ENCODE measurements around the gene PLD5.
"Not testable (repeated sequence)": the region's sequence is repeated elsewhere in the genome, so short reads cannot be mapped to it uniquely, and the experiment has no call there.

Gene PLD5

GRCh38 chr1:242212401-242212800 is 312.1 kb downstream of the PLD5 start:
- DNase-seq (ENCODE audit: low read depth) = no peak

- DNase-seq (ENCODE audit: low read depth) = no peak
Observed at GRCh38 chr1:242211254-242212022, 313.1 kb downstream of the PLD5 start.

- not testable (repeated sequence) for DNase-seq (ENCODE audit: low read depth)
Observed at GRCh38 chr1:242210316-242210715, 314.2 kb downstream of the PLD5 start.

GRCh38 chr1:242209063-242209462 is 315.4 kb downstream of the PLD5 start:
- no peak for DNase-seq (ENCODE audit: low read depth)

- no peak for DNase-seq (ENCODE audit: low read depth)
Observed at GRCh38 chr1:242208021-242208420, 316.5 kb downstream of the PLD5 start.

GRCh38 chr1:242206994-242207393 is 317.5 kb downstream of the PLD5 start:
- DNase-seq (ENCODE audit: low read depth) = no peak

GRCh38 chr1:242205622-242206489 is 318.6 kb downstream of the PLD5 start:
- no peak for DNase-seq (ENCODE audit: low read depth)

- DNase-seq (ENCODE audit: low read depth) = no peak
Observed at GRCh38 chr1:242203262-242203661, 321.2 kb downstream of the PLD5 start.

- DNase-seq (ENCODE audit: low read depth) = no peak
Observed at GRCh38 chr1:242201090-242201489, 323.4 kb downstream of the PLD5 start.

GRCh38 chr1:242199776-242200458 is 324.6 kb downstream of the PLD5 start:
- no peak for DNase-seq (ENCODE audit: low read depth)

GRCh38 chr1:242197907-242198820 is 326.3 kb downstream of the PLD5 start:
- DNase-seq (ENCODE audit: low read depth) = no peak

- no peak for DNase-seq (ENCODE audit: low read depth)
Observed at GRCh38 chr1:242196914-242197313, 327.6 kb downstream of the PLD5 start.

GRCh38 chr1:242196101-242196500 is 328.4 kb downstream of the PLD5 start:
- no peak for DNase-seq (ENCODE audit: low read depth)

GRCh38 chr1:242189591-242189990 is 334.9 kb downstream of the PLD5 start:
- DNase-seq (ENCODE audit: low read depth) = no peak

- no peak for DNase-seq (ENCODE audit: low read depth)
Observed at GRCh38 chr1:242187816-242188215, 336.7 kb downstream of the PLD5 start.

GRCh38 chr1:242187171-242187570 is 337.3 kb downstream of the PLD5 start:
- DNase-seq (ENCODE audit: low read depth) = no peak

- no peak for DNase-seq (ENCODE audit: low read depth)
Observed at GRCh38 chr1:242185731-242186130, 338.8 kb downstream of the PLD5 start.

GRCh38 chr1:242184955-242185354 is 339.5 kb downstream of the PLD5 start:
- DNase-seq (ENCODE audit: low read depth) = no peak

GRCh38 chr1:242179767-242180166 is 344.7 kb downstream of the PLD5 start:
- DNase-seq (ENCODE audit: low read depth) = not testable (repeated sequence)

GRCh38 chr1:242178924-242179708 is 345.4 kb downstream of the PLD5 start:
- DNase-seq (ENCODE audit: low read depth) = no peak

GRCh38 chr1:242178436-242178835 is 346.1 kb downstream of the PLD5 start:
- DNase-seq (ENCODE audit: low read depth) = no peak

Measured in activated T-cell treated with anti-CD3 and anti-CD28 coated beads for 24 hours (primary cell).